HepG2 (cell line): ENCODE measurements around the gene KIF17. TPM values are rescaled to one million over a fixed set of nuclear protein-coding genes. Genes with fewer than 3 reads are reported as not detected.

Experiments
- CREB1 ChIP-seq, 2 experiments: fragments of 450-650 bp in 1 of 2; IDR thresholded peaks; 2 replicates each; pipeline ENCODE4 v1.6.1; 2016 to 2017; ENCODE audit warnings: control low read depth in 1 of 2, mild to moderate bottlenecking in 1 of 2, missing compliant biosample characterization in 1 of 2, missing genetic modification characterization in 1 of 2
- HINFP ChIP-seq: sonication (generic); formaldehyde crosslinking; IDR thresholded peaks from 2 replicates; pipeline ENCODE4 v1.4.0; 2020; ENCODE audit warnings: low read depth, mild to moderate bottlenecking, missing genetic modification reagents
- HMG20A ChIP-seq: IDR thresholded peaks from 2 replicates; pipeline ENCODE4 v1.6.1; 2016; ENCODE audit warnings: borderline replicate concordance
- HNRNPUL1 ChIP-seq: fragments of 200-400 bp; formaldehyde crosslinking; IDR thresholded peaks from 2 replicates; pipeline ENCODE4 v1.6.1; 2017; ENCODE audit warnings: low read depth, mild to moderate bottlenecking, low read length, moderate library complexity
- JDP2 ChIP-seq: sonication (generic); formaldehyde crosslinking; IDR thresholded peaks from 2 replicates; pipeline ENCODE4 v1.8.1; 2022; ENCODE audit warnings: missing genetic modification reagents, borderline replicate concordance
- KLF6 ChIP-seq: IDR thresholded peaks from 2 replicates; pipeline ENCODE4 v1.8.0; 2016; ENCODE audit warnings: missing biosample characterization, missing genetic modification reagents
- NBN ChIP-seq: fragments of 450-650 bp; conservative IDR thresholded peaks from 2 replicates; pipeline ENCODE4 v1.6.1; 2017
- NR3C1 ChIP-seq: sonication (generic); formaldehyde crosslinking; IDR thresholded peaks from 2 replicates; pipeline ENCODE4 v1.4.0; 2020; ENCODE audit warnings: missing genetic modification reagents
- PPARG ChIP-seq: conservative IDR thresholded peaks from 2 replicates; pipeline ENCODE4 v1.6.1; 2016; ENCODE audit warnings: missing biosample characterization, missing genetic modification reagents
- SIN3A ChIP-seq: IDR thresholded peaks from 2 replicates; pipeline ENCODE4 v1.6.1; 2011; ENCODE audit warnings: low read depth, mild to moderate bottlenecking, control low read depth, low read length, borderline replicate concordance
- SMYD3 ChIP-seq: sonication (generic); formaldehyde crosslinking; IDR thresholded peaks from 2 replicates; pipeline ENCODE4 v1.8.1; 2023; ENCODE audit warnings: mild to moderate bottlenecking, missing genetic modification reagents
- ZFP36L1 ChIP-seq: sonication (generic); formaldehyde crosslinking; IDR thresholded peaks from 2 replicates; pipeline ENCODE4 v1.8.0; 2022; ENCODE audit warnings: mild to moderate bottlenecking, missing genetic modification reagents, moderate library complexity
- ZNF180 ChIP-seq: sonication (generic); formaldehyde crosslinking; IDR thresholded peaks from 2 replicates; pipeline ENCODE4 v1.4.0; 2020; ENCODE audit warnings: low read depth, missing genetic modification reagents, borderline replicate concordance
- ZNF20 ChIP-seq: sonication (generic); formaldehyde crosslinking; IDR thresholded peaks from 2 replicates; pipeline ENCODE4 v1.4.0; 2020; ENCODE audit warnings: mild to moderate bottlenecking, moderate library complexity, missing genetic modification reagents
- ZNF367 ChIP-seq: sonication (generic); formaldehyde crosslinking; IDR thresholded peaks from 2 replicates; pipeline ENCODE4 v1.4.0; 2020; ENCODE audit warnings: missing genetic modification reagents, borderline replicate concordance
- ZNF646 ChIP-seq: sonication (generic); formaldehyde crosslinking; IDR thresholded peaks from 2 replicates; pipeline ENCODE4 v1.9.0; 2021; ENCODE audit warnings: mild to moderate bottlenecking, missing genetic modification reagents
- ZNF782 ChIP-seq: sonication (generic); formaldehyde crosslinking; IDR thresholded peaks from 2 replicates; pipeline ENCODE4 v1.4.0; 2020; ENCODE audit warnings: missing genetic modification reagents, mild to moderate bottlenecking, borderline replicate concordance
- ZNF841 ChIP-seq: sonication (generic); formaldehyde crosslinking; IDR thresholded peaks from 2 replicates; pipeline ENCODE4 v1.8.1; 2023; ENCODE audit warnings: missing genetic modification reagents, borderline replicate concordance
- polyA plus RNA-seq, 8 experiments: library from polyadenylated mRNA; depleted of rRNA in 3 of 8; stranded (reverse) in 7 of 8; unstranded in 1 of 8; fragments of >200 nt; fragmentation: Illumina TruSeq in 4 of 8; extraction: Trizol in 4 of 8; gene quantifications; 2 replicates each; pipeline versions ENCODE4 v1.2.1 to v1.2.3, GENCODE V29; 2011 to 2016; ENCODE audit warnings: low read depth in 4 of 8, missing spikeins in 1 of 8, mixed read lengths in 1 of 8; ENCODE audit not compliant: insufficient read depth in 1 of 8
- total RNA-seq, 5 experiments: library from RNA; depleted of rRNA; stranded (reverse); fragments of >200 nt; fragmentation: Illumina TruSeq; extraction: Trizol; gene quantifications; 2 replicates each; pipeline ENCODE4 v1.2.3, GENCODE V29; 2016; ENCODE audit warnings: low read depth in 1 of 5
- TF ChIP-seq, protein P1 (sequence below): fragments of 450-650 bp; IDR thresholded peaks from 2 replicates; pipeline ENCODE4 v1.6.1; 2016
- TF ChIP-seq, protein P2 (sequence below): sonication (generic); formaldehyde crosslinking; IDR thresholded peaks from 2 replicates; pipeline ENCODE4 v1.4.0; 2020; ENCODE audit warnings: missing genetic modification reagents

KIF17 gene
- total and polyA plus RNA-seq, 2 of the 13 experiments (the other 11 are each of a cell fraction or from before 2014, with no cell fraction given), result 0.24 to 0.44 TPM

DNA sequence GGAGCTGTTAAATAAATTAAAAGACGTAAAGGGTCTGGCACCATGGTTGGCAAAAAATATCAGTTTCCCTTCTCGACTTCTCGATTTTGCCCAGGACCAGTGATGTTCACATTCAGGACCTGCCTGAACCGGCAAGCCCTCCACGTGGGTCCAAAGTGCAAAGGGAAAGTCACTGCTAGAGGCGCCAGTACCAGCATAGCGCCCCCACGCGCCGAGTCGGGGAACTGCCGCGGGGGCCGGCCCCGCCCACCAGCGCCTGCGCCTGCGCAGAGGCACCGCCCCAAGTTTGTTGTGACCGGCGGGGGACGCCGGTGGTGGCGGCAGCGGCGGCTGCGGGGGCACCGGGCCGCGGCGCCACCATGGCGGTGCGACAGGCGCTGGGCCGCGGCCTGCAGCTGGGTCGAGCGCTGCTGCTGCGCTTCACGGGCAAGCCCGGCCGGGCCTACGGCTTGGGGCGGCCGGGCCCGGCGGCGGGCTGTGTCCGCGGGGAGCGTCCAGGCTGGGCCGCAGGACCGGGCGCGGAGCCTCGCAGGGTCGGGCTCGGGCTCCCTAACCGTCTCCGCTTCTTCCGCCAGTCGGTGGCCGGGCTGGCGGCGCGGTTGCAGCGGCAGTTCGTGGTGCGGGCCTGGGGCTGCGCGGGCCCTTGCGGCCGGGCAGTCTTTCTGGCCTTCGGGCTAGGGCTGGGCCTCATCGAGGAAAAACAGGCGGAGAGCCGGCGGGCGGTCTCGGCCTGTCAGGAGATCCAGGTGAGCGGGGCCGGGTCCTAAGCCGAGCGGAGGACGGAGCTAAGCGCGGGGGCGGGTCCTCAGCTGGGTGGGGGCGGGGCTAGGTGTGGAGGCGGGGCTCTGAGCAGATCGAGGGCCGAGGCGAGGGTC, 84.4 kb downstream of the KIF17 start, which contains the start of gene PINK1 (continued):
- no peak for TF ChIP-seq SMYD3 (CRISPR knock-in tag)
- no peak; the same call in 1 of the 2 replicates for TF ChIP-seq CREB1 (IDR thresholded peaks at IDR 0.05)
- no peak for TF ChIP-seq CREB1 (CRISPR knock-in tag; IDR thresholded peaks at IDR 0.05)
- no peak for TF ChIP-seq NR3C1 (CRISPR knock-in tag)
- no peak for TF ChIP-seq ZNF841 (CRISPR knock-in tag)
- peak; percentile 79; the same call in 1 of the 2 replicates for TF ChIP-seq KLF6 (CRISPR knock-in tag)
- TF ChIP-seq ZNF20, result no peak
- TF ChIP-seq, protein P1, sequence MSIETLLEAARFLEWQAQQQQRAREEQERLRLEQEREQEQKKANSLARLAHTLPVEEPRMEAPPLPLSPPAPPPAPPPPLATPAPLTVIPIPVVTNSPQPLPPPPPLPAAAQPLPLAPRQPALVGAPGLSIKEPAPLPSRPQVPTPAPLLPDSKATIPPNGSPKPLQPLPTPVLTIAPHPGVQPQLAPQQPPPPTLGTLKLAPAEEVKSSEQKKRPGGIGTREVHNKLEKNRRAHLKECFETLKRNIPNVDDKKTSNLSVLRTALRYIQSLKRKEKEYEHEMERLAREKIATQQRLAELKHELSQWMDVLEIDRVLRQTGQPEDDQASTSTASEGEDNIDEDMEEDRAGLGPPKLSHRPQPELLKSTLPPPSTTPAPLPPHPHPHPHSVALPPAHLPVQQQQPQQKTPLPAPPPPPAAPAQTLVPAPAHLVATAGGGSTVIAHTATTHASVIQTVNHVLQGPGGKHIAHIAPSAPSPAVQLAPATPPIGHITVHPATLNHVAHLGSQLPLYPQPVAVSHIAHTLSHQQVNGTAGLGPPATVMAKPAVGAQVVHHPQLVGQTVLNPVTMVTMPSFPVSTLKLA, result no peak
- TF ChIP-seq ZNF646 (CRISPR knock-in tag), result no peak
- TF ChIP-seq JDP2, result no peak
- no peak for TF ChIP-seq HNRNPUL1
- peak; percentile 37; the same call in 1 of the 2 replicates for TF ChIP-seq ZNF782
- no peak; the same call in 1 of the 2 replicates for TF ChIP-seq ZNF367 (CRISPR knock-in tag)
- TF ChIP-seq ZFP36L1 (CRISPR knock-in tag), result no peak
- TF ChIP-seq PPARG (CRISPR knock-in tag), result no peak
- no peak for TF ChIP-seq ZNF180 (CRISPR knock-in tag)
- TF ChIP-seq, protein P2, sequence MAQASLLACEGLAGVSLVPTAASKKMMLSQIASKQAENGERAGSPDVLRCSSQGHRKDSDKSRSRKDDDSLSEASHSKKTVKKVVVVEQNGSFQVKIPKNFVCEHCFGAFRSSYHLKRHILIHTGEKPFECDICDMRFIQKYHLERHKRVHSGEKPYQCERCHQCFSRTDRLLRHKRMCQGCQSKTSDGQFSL, result no peak
- TF ChIP-seq SIN3A, result 0 out of 2 replicates have a peak, but pooled peaks have one; percentile 37
- no peak for TF ChIP-seq NBN
- peak; percentile 44; the same call in 1 of the 2 replicates for TF ChIP-seq HINFP (CRISPR knock-in tag)
- TF ChIP-seq HMG20A, result no peak
